SK-N-MC (cell line): ENCODE measurements around the gene LONRF2.

Experiments used
- EZH2 ChIP-seq: fragments of 200-600 bp; sonication (generic); IDR thresholded peaks from one replicate; pipeline ENCODE4 v1.6.1; 2017; ENCODE audit warnings: antibody characterized with exemption
- POLR2AphosphoS5 ChIP-seq: IDR thresholded peaks from 2 replicates; pipeline ENCODE4 v1.6.1; 2012; ENCODE audit warnings: mild to moderate bottlenecking, low read depth, low read length, borderline replicate concordance

- TF ChIP-seq EZH2, result no peak
- TF ChIP-seq POLR2AphosphoS5, result no peak
These were observed 76.6 kb downstream of the LONRF2 start for GRCh38 chr2:100245681-100246080.
